ENCODE results near the gene PLOD2. TPM values are rescaled to one million over a fixed set of nuclear protein-coding genes. Genes with fewer than 3 reads are reported as not detected.

Gene PLOD2
- total RNA-seq, 4 donors from 2014 or later = 110 to 171 (median 156) TPM

- intact Hi-C loops (cut with DNase I) = no loop called here
- H3K36me3 ChIP-seq = no peaks in the 10 kb centered on the region
- DNase-seq = no peak
- no peaks in the 10 kb centered on the region for H3K27me3 ChIP-seq
- TF ChIP-seq POLR2A (IDR thresholded peaks at IDR 0.05) (no peak), CTCF (IDR thresholded peaks at IDR 0.05) (no peak)
- H3K4me3 ChIP-seq (replicated peaks in 1 of 3) = no peak overlapping the region
- no peaks in the 10 kb centered on the region for H3K9me3 ChIP-seq
- H3K27ac ChIP-seq = no peak overlapping the region
- no peaks in the 10 kb centered on the region for H3K4me1 ChIP-seq
Measured at GRCh38 chr3:146040630-146041029, 120.4 kb downstream of the PLOD2 start.

GRCh38 chr3:146037697-146038096 lies 123.3 kb downstream of the PLOD2 start:
- WGBS, 2 donors = 92 to 93% methylated on average over 5 of the region's 5 CpGs
- intact Hi-C loops (cut with DNase I) = no loop called here
- DNase-seq = no peak
- H3K9me3 ChIP-seq = no peaks in the 10 kb centered on the region
- H3K36me3 ChIP-seq = no peaks in the 10 kb centered on the region
- H3K27ac ChIP-seq = no peak overlapping the region
- H3K4me1 ChIP-seq = no peaks in the 10 kb centered on the region
- H3K27me3 ChIP-seq = no peaks in the 10 kb centered on the region
- TF ChIP-seq POLR2A (IDR thresholded peaks at IDR 0.05) (no peak), CTCF (IDR thresholded peaks at IDR 0.05) (no peak)
- H3K4me3 ChIP-seq (replicated peaks in 1 of 3) = no peak overlapping the region

GRCh38 chr3:146036281-146036680 lies 124.7 kb downstream of the PLOD2 start:
- Histone ChIP-seq H3K4me3 (replicated peaks in 1 of 3) (no peak overlapping the region), H3K4me1 (no peaks in the 10 kb centered on the region), H3K27me3 (no peaks in the 10 kb centered on the region), H3K9me3 (no peaks in the 10 kb centered on the region), H3K27ac (no peak overlapping the region), H3K36me3 (no peaks in the 10 kb centered on the region)
- no peak for DNase-seq
- intact Hi-C loops (cut with DNase I) = no loop called here
- WGBS, 2 donors = 94 to 98% methylated on average over 1 of the region's 1 CpG
- no peak for TF ChIP-seq POLR2A (IDR thresholded peaks at IDR 0.05)
- TF ChIP-seq CTCF (IDR thresholded peaks at IDR 0.05) = no peak

- no peak for DNase-seq
- Histone ChIP-seq H3K27ac (no peak overlapping the region), H3K36me3 (no peaks in the 10 kb centered on the region), H3K9me3 (no peaks in the 10 kb centered on the region), H3K4me3 (replicated peaks in 1 of 3) (no peak overlapping the region), H3K4me1 (no peaks in the 10 kb centered on the region), H3K27me3 (no peaks in the 10 kb centered on the region)
- WGBS, 2 donors = 97 to 98% methylated on average over 5 of the region's 5 CpGs
- intact Hi-C loops (cut with DNase I) = no loop called here
- TF ChIP-seq CTCF (IDR thresholded peaks at IDR 0.05) (no peak), POLR2A (IDR thresholded peaks at IDR 0.05) (no peak)
Measured at GRCh38 chr3:146035366-146035765, 125.6 kb downstream of the PLOD2 start.

- Histone ChIP-seq H3K27me3 (no peaks in the 10 kb centered on the region), H3K27ac (no peak overlapping the region), H3K4me3 (replicated peaks in 1 of 3) (no peak overlapping the region), H3K36me3 (no peaks in the 10 kb centered on the region), H3K4me1 (no peaks in the 10 kb centered on the region), H3K9me3 (no peaks in the 10 kb centered on the region)
- no peak for DNase-seq
- intact Hi-C loops (cut with DNase I) = no loop called here
- TF ChIP-seq POLR2A (IDR thresholded peaks at IDR 0.05) (no peak), CTCF (IDR thresholded peaks at IDR 0.05) (no peak)
Measured at GRCh38 chr3:146033950-146034349, 127.0 kb downstream of the PLOD2 start.

All from thyroid gland (tissue), 4 donors.